NCI-H345 treated with DMSO at 0.1 percent for 48 hours (cell line): Measurements from ENCODE around the gene HMMR.
"Not testable (repeated sequence)": the region's sequence is repeated elsewhere in the genome, so short reads cannot be mapped to it uniquely, and the experiment has no call there.

Experiments used
- DNase-seq: peaks from one replicate; lab custom pipeline; 2025; ENCODE audit not compliant: unreplicated experiment; lab: John Stamatoyannopoulos, UW

Gene HMMR

DNA sequence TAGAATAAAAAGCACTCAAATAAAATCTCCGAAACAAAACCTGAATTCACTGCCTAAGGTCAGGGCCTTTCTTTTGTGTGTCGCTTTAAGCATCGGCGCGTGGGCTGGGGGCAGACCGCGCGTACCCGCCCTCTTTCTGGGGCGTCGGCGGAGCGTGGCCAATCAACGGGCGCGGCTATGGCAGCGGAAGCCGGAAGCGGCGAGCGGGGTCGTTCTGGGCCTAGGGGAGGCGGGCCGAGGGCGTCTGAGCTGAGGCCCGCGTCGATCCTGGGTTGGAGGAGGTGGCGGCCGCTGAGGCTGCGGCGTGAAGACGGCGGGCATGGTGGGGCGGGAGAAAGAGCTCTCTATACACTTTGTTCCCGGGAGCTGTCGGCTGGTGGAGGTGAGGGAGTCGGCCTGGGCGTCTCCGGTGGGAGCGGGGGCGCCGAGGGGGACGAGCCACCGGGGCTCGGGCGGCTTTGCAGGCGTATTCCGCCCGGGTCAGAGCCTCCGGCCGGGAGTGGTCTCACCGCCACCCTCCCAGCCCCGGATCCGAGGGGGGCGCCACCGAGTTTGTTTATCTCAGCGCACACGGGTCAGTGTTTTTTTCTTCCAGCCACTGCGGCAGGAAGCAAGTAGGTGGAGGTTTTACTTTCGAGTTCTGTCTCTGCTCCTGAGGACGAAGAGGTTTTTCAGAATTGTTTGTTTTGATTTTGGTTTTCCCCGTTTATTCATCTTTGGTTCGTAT lies 45.1 kb downstream of the HMMR start, which contains the start of gene MAT2B:
Gene MAT2B (plus strand): TSS at position 252 of the 727 bp plus-strand sequence. CDS start 68 bp downstream, at position 320.
- peak; percentile 87 for DNase-seq

DNA sequence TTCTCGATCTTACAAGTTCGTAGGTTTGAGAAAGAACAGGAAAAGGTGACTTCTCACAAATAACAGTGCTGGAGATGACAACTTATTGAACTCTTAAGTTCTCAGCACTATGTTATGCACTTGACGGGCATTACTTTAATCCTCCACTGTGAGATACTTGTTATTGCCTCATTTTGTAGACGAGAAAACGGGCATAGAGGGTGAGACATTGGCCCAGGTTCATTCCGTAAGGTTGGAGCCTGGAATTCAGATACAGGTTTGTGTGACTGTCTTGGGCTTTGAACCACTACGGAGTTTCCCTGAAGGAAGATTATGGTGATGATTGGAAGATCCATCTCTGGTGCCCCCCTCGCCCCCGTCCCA lies 45.6 kb downstream of the HMMR start:
- no peak for DNase-seq

GRCh38 chr5:163506726-163507125 lies 46.3 kb downstream of the HMMR start:
- no peak for DNase-seq

- DNase-seq = no peak
Observed at GRCh38 chr5:163508753-163509152, 48.3 kb downstream of the HMMR start.

DNA sequence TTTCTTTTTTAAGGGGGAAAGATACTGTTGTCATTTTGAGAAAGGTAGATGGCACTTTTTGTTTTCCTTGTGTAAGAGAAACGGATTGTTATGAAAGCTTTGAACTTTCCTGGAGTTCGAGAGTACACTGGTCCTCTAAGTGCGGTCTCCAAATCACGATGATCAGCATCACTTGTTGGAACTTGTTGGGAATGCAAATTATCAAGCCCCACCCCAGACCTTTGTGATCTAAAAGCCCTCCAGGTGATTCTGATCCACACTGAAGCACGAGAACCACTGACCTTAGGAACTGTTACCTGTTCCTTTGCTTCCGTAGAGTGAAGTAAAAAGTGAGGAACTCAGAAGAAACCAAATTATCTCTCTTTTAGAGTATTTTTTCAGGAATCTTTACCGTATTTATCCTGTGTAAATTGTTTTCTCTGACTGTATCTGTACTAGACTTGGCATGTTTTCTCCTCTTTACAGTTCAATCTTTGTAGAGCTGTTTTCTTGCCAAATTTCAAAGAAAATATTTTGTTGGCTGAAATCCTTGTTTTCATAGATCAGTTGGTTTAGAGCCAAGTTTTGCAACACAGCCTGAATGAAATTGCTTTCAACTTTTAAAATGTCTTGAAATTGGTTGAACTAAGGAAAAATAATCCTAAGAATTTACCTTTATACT lies 49.0 kb downstream of the HMMR start:
- DNase-seq = no peak

GRCh38 chr5:163512526-163512925 lies 52.1 kb downstream of the HMMR start:
- DNase-seq = no peak

DNA sequence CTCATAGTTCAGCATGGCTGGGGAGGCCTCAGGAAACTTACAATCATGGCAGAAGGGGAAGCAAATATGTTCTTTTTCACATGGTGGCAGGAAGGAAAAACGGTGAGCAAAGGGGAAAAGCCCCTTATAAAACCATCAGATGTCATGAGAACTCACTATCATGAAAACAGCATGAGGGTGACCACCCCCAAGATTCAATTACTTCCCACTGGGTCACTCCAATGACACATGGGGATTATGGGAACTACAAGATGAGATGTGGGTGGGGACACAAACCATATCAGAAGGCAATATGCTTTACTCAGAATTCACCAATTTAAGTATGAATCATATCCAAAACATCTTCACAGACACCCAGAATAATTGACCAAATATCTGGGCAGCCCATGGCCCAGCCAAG lies 64.7 kb downstream of the HMMR start:
- no peak for DNase-seq

GRCh38 chr5:163529698-163530097 lies 69.3 kb downstream of the HMMR start:
- no peak for DNase-seq

DNA sequence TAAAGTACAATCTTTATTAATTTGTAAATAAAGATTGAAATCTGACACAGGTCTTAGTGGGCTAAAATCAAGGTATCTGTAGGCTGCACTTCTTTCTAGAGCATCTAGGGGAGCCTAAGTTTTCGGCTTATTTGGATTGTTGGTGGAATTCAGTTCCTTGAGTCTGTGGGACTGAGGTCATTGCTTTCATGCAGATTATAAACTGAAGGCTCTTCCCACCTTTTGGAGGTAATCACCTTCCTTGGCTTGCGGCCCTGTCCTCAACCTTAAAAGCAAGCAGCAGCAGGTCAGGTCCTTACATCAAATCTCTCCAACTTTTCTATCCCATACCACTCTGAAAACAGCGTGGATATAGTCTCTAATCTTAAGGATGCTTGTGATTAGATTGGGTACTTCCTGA lies 70.8 kb downstream of the HMMR start:
- DNase-seq = no peak

- DNase-seq = no peak
Observed at GRCh38 chr5:163532171-163533084, 72.0 kb downstream of the HMMR start.

DNA sequence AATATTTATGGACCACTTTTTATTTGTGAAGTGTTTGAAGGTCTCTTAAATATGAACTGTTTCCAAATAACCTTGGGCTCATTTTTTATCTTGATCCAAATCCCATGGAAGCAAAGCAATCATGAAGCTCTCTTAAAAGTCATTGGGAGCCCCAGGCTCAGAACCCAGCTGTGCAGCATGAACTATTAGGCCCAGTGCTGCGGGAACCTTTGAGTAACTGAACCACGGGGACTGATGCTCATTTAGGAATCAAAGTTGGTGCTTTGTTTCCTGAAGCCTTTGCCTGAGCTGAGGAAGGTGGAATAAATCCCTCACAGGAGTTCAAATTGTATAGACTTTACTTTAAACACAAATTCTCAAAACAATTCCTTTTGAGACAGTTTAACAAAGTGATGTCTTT lies 72.8 kb downstream of the HMMR start:
- DNase-seq = no peak

- DNase-seq = no peak
Observed at GRCh38 chr5:163534492-163535094, 74.2 kb downstream of the HMMR start.

DNA sequence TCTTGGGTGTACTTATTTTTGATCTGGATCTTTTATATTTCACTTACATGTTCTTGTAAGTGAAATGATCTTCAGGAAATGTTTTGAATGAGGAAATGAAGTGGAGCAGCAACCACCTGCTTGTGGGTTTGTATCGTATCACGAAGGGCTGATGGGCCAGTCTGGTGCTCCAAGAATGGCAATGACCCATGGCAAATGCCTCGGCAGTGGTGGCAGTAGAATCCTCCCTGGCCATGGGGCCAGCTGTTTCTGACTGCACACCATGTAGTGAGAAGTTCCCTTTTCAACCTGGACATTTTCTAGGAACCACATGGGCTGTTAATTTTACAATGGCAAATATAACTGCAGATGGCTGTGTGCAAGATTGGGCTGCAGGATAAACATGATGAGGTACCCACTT lies 74.9 kb downstream of the HMMR start:
- no peak for DNase-seq

- not testable (repeated sequence) for DNase-seq
Observed at GRCh38 chr5:163536442-163536841, 76.0 kb downstream of the HMMR start.

DNA sequence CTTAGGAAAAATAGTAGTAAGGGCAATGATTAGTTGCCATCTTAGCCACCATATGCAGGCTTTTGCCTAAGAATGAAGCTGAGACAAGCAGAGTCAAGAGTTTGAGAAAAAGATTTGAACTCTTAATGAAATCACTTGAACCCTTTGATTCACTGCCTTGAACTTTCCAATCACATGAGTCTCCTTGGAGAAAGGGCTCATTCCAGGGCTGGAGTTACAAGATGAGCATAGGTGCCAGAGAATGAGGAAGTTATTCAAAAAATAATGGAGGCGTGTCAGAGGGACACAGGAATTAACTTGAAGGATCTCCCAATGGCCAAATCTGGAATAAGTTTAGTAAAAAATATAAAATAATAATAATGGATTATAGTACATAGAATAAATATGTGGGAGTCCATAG lies 80.3 kb downstream of the HMMR start:
- no peak for DNase-seq
